ENCODE measurements around the gene EDIL3.

EDIL3 gene

DNA sequence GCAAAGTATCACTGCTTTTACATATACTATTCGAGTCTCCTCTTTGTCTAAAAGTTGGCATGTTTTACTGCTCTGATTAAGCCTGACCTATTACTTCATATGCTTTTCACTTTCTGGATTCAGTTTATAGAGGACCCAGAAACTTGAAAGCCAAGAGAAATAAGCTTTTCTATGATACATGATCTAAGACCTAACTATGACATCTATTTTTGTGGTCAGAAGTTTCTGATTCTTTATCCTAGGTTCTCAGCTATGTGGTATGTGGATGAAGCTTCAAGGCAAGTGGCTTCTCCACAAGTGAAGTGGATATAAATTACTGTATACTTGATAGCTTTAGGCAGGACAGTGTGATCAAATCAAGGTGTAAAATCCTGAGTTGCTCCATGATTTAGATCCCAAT is 6.3 kb downstream of the EDIL3 start:
- Histone ChIP-seq H2AK5ac (ENCODE audit: low read depth, low read length) (no peak overlapping the region), H3K27me3 (ENCODE audit: control insufficient read depth in 3 of 3, insufficient read depth in 3 of 3, low read depth in 1 of 3, low read length in 3 of 3) (peaks cover 1 to 42% (median 14%) of the 10 kb centered on the region in 3 experiments), H3K79me1 (ENCODE audit: low read depth, low read length) (no peaks in the 10 kb centered on the region), H3K4me3 (ENCODE audit: low read length in 2 of 2) (no peak overlapping the region), H3K14ac (ENCODE audit: low read length) (no peak overlapping the region), H3K18ac (ENCODE audit: low read length) (no peak overlapping the region), H3K4ac (ENCODE audit: low read length) (no peak overlapping the region), H3K4me2 (ENCODE audit: insufficient read depth, low read length, poor library complexity, severe bottlenecking) (no peak overlapping the region), H2BK12ac (ENCODE audit: low read length) (no peak overlapping the region), H3K9me3 (replicated peaks in 1 of 2; ENCODE audit: control insufficient read depth in 2 of 2, insufficient read depth in 1 of 2, low read depth in 1 of 2, low read length in 2 of 2) (no peaks in the 10 kb centered on the region), H3K36me3 (replicated peaks in 1 of 2; ENCODE audit: control insufficient read depth in 2 of 2, insufficient read depth in 2 of 2, low read length in 2 of 2) (no peaks in the 10 kb centered on the region), H3K4me1 (ENCODE audit: control insufficient read depth in 2 of 2, insufficient read depth in 1 of 2, low read depth in 1 of 2, low read length in 2 of 2) (peaks cover 0 to 2% of the 10 kb centered on the region in 2 donors), H3K27ac (replicated peaks; ENCODE audit: low read length) (no peak overlapping the region), H4K91ac (ENCODE audit: low read depth, low read length, poor library complexity) (no peak overlapping the region), H2BK15ac (ENCODE audit: low read length) (no peak overlapping the region), H2AFZ (ENCODE audit: low read length) (no peak overlapping the region), H3K9ac (ENCODE audit: low read depth, low read length, poor library complexity) (no peak overlapping the region), H2BK120ac (ENCODE audit: low read depth, low read length) (no peak overlapping the region), H3K23ac (ENCODE audit: low read depth, low read length, poor library complexity) (no peak overlapping the region), H2BK5ac (ENCODE audit: low read length) (no peak overlapping the region), H4K8ac (ENCODE audit: low read depth, low read length) (no peak overlapping the region)
- WGBS, 2 donors (ENCODE audit: extremely low coverage in 2 of 2, insufficient read length in 2 of 2, insufficient replicate concordance in 1 of 2) = no CpG with 5 or more reads among the region's 1 CpG
- no peak for DNase-seq (ENCODE audit: low spot score)

DNA sequence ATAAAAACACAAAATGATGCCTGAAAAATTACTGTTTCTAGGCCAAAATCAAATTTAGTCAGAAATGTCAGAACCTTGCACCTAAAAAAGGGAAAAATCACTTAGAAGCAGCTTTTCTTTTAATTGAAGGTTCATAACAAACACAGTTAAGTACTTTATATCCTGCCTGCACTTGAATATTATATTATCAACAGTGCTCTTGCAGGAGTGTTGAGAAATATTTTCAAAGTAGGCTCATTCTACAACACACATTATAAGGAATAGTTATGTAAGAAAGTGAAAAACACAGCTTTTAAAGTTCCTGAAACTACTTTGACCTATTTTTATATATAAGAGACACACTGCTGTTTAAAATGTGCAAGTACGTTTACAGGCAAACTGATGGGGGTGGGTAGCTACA is 8.3 kb downstream of the EDIL3 start:
- Histone ChIP-seq H3K79me1 (ENCODE audit: low read depth, low read length) (no peaks in the 10 kb centered on the region), H3K4ac (ENCODE audit: low read length) (no peak overlapping the region), H3K27ac (replicated peaks; ENCODE audit: low read length) (no peak overlapping the region), H3K14ac (ENCODE audit: low read length) (no peak overlapping the region), H3K23ac (ENCODE audit: low read depth, low read length, poor library complexity) (no peak overlapping the region), H3K4me3 (ENCODE audit: low read length in 2 of 2) (no peak overlapping the region), H2AK5ac (ENCODE audit: low read depth, low read length) (no peak overlapping the region), H2BK15ac (ENCODE audit: low read length) (no peak overlapping the region), H3K27me3 (ENCODE audit: control insufficient read depth in 3 of 3, insufficient read depth in 3 of 3, low read depth in 1 of 3, low read length in 3 of 3) (peaks cover 0 to 21% (median 0%) of the 10 kb centered on the region in 3 experiments), H2AFZ (ENCODE audit: low read length) (no peak overlapping the region), H2BK12ac (ENCODE audit: low read length) (no peak overlapping the region), H3K9ac (ENCODE audit: low read depth, low read length, poor library complexity) (no peak overlapping the region), H2BK120ac (ENCODE audit: low read depth, low read length) (no peak overlapping the region), H3K36me3 (replicated peaks in 1 of 2; ENCODE audit: control insufficient read depth in 2 of 2, insufficient read depth in 2 of 2, low read length in 2 of 2) (no peaks in the 10 kb centered on the region), H3K18ac (ENCODE audit: low read length) (no peak overlapping the region), H4K91ac (ENCODE audit: low read depth, low read length, poor library complexity) (no peak overlapping the region), H4K8ac (ENCODE audit: low read depth, low read length) (no peak overlapping the region), H3K4me2 (ENCODE audit: insufficient read depth, low read length, poor library complexity, severe bottlenecking) (no peak overlapping the region), H3K4me1 (ENCODE audit: control insufficient read depth in 2 of 2, insufficient read depth in 1 of 2, low read depth in 1 of 2, low read length in 2 of 2) (no peaks in the 10 kb centered on the region), H2BK5ac (ENCODE audit: low read length) (no peak overlapping the region), H3K9me3 (replicated peaks in 1 of 2; ENCODE audit: control insufficient read depth in 2 of 2, insufficient read depth in 1 of 2, low read depth in 1 of 2, low read length in 2 of 2) (no peaks in the 10 kb centered on the region)
- no CpG with 5 or more reads among the region's 1 CpG for WGBS, 2 donors (ENCODE audit: extremely low coverage in 2 of 2, insufficient read length in 2 of 2, insufficient replicate concordance in 1 of 2)
- no peak for DNase-seq (ENCODE audit: low spot score)

DNA sequence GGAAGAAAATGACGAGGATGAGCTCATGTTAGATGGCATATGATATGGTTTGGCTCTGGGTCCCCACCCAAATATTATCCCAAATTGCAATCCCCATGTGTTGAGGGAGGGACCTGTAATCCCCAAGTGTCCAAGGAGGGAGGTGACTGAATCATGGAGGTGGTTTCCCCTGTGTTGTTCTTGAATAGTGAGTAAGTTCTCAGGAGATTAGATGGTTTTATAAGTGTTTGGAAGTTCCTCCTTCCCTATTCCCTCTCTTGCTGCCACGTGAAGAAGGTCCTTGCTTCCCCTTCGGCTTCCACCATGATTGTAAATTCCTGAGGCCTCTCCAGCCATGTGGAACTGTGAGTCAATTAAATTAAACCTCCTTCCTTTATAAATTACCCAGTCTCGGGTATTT is 10.1 kb downstream of the EDIL3 start:
- Histone ChIP-seq H2AFZ (ENCODE audit: low read length) (no peak overlapping the region), H3K4me3 (ENCODE audit: low read length in 2 of 2) (no peak overlapping the region), H3K18ac (ENCODE audit: low read length) (no peak overlapping the region), H3K4ac (ENCODE audit: low read length) (no peak overlapping the region), H3K4me1 (ENCODE audit: control insufficient read depth in 2 of 2, insufficient read depth in 1 of 2, low read depth in 1 of 2, low read length in 2 of 2) (no peaks in the 10 kb centered on the region), H3K14ac (ENCODE audit: low read length) (no peak overlapping the region), H3K27ac (replicated peaks; ENCODE audit: low read length) (no peak overlapping the region), H3K36me3 (replicated peaks in 1 of 2; ENCODE audit: control insufficient read depth in 2 of 2, insufficient read depth in 2 of 2, low read length in 2 of 2) (no peaks in the 10 kb centered on the region), H2BK12ac (ENCODE audit: low read length) (no peak overlapping the region), H2BK5ac (ENCODE audit: low read length) (no peak overlapping the region), H4K8ac (ENCODE audit: low read depth, low read length) (no peak overlapping the region), H2AK5ac (ENCODE audit: low read depth, low read length) (no peak overlapping the region), H2BK15ac (ENCODE audit: low read length) (no peak overlapping the region), H3K9ac (ENCODE audit: low read depth, low read length, poor library complexity) (no peak overlapping the region), H3K4me2 (ENCODE audit: insufficient read depth, low read length, poor library complexity, severe bottlenecking) (no peak overlapping the region), H3K23ac (ENCODE audit: low read depth, low read length, poor library complexity) (no peak overlapping the region), H2BK120ac (ENCODE audit: low read depth, low read length) (no peak overlapping the region), H3K27me3 (ENCODE audit: control insufficient read depth in 3 of 3, insufficient read depth in 3 of 3, low read depth in 1 of 3, low read length in 3 of 3) (peaks cover 0 to 9% (median 0%) of the 10 kb centered on the region in 3 experiments), H3K79me1 (ENCODE audit: low read depth, low read length) (no peaks in the 10 kb centered on the region), H4K91ac (ENCODE audit: low read depth, low read length, poor library complexity) (no peak overlapping the region), H3K9me3 (replicated peaks in 1 of 2; ENCODE audit: control insufficient read depth in 2 of 2, insufficient read depth in 1 of 2, low read depth in 1 of 2, low read length in 2 of 2) (no peaks in the 10 kb centered on the region)
- WGBS, 2 donors (ENCODE audit: extremely low coverage in 2 of 2, insufficient read length in 2 of 2, insufficient replicate concordance in 1 of 2) = no CpG with 5 or more reads among the region's 4 CpGs
- DNase-seq (ENCODE audit: low spot score) = no peak

DNA sequence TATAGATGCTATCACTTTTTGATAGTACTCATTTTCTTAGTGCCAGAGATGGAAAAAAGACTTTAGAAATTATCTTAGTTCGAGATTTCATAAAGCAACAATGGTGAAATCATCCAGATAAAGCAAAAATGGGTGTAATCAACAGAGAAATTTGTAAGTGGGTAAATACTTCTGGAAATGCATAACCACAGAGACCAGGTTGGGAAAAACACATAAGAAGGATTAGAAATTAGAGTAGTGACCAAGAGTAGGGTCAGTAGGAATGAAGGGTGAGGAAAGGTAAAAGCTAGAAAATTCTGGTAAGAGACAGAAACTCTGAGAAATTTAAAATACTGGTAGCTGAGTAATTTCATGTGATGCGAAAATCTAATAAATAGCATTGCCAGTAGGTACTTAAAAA is 11.2 kb downstream of the EDIL3 start:
- Histone ChIP-seq H3K27ac (replicated peaks; ENCODE audit: low read length) (no peak overlapping the region), H2AFZ (ENCODE audit: low read length) (no peak overlapping the region), H3K9me3 (replicated peaks in 1 of 2; ENCODE audit: control insufficient read depth in 2 of 2, insufficient read depth in 1 of 2, low read depth in 1 of 2, low read length in 2 of 2) (no peaks in the 10 kb centered on the region), H3K27me3 (ENCODE audit: control insufficient read depth in 3 of 3, insufficient read depth in 3 of 3, low read depth in 1 of 3, low read length in 3 of 3) (peaks cover 0 to 2% (median 0%) of the 10 kb centered on the region in 3 experiments), H3K79me1 (ENCODE audit: low read depth, low read length) (no peaks in the 10 kb centered on the region), H2BK120ac (ENCODE audit: low read depth, low read length) (no peak overlapping the region), H3K14ac (ENCODE audit: low read length) (no peak overlapping the region), H3K4me2 (ENCODE audit: insufficient read depth, low read length, poor library complexity, severe bottlenecking) (no peak overlapping the region), H3K4me3 (ENCODE audit: low read length in 2 of 2) (no peak overlapping the region), H4K8ac (ENCODE audit: low read depth, low read length) (no peak overlapping the region), H3K4ac (ENCODE audit: low read length) (no peak overlapping the region), H2AK5ac (ENCODE audit: low read depth, low read length) (no peak overlapping the region), H2BK5ac (ENCODE audit: low read length) (no peak overlapping the region), H2BK12ac (ENCODE audit: low read length) (no peak overlapping the region), H3K18ac (ENCODE audit: low read length) (no peak overlapping the region), H4K91ac (ENCODE audit: low read depth, low read length, poor library complexity) (no peak overlapping the region), H3K4me1 (ENCODE audit: control insufficient read depth in 2 of 2, insufficient read depth in 1 of 2, low read depth in 1 of 2, low read length in 2 of 2) (no peaks in the 10 kb centered on the region), H3K36me3 (replicated peaks in 1 of 2; ENCODE audit: control insufficient read depth in 2 of 2, insufficient read depth in 2 of 2, low read length in 2 of 2) (no peaks in the 10 kb centered on the region), H2BK15ac (ENCODE audit: low read length) (no peak overlapping the region), H3K23ac (ENCODE audit: low read depth, low read length, poor library complexity) (no peak overlapping the region), H3K9ac (ENCODE audit: low read depth, low read length, poor library complexity) (no peak overlapping the region)
- WGBS, 2 donors (ENCODE audit: extremely low coverage in 2 of 2, insufficient read length in 2 of 2, insufficient replicate concordance in 1 of 2) = no CpG with 5 or more reads among the region's 2 CpGs
- DNase-seq (ENCODE audit: low spot score) = no peak

Data from neuronal stem cell (in vitro differentiated cells).